HepG2 (cell line): ENCODE measurements around the gene SLC2A10. TPM values are rescaled to one million over a fixed set of nuclear protein-coding genes. Genes with fewer than 3 reads are reported as not detected.

Source experiments
- HIVEP1 ChIP-seq: sonication (generic); formaldehyde crosslinking; IDR thresholded peaks from 2 replicates; pipeline ENCODE4 v1.4.0; 2020; ENCODE audit warnings: mild to moderate bottlenecking, missing genetic modification reagents
- HMGXB4 ChIP-seq, 2 experiments: sonication (generic) in 1 of 2; formaldehyde crosslinking in 1 of 2; IDR thresholded peaks; 2 replicates each; pipeline versions ENCODE4 v1.4.0 to v1.6.1; 2018 to 2020; ENCODE audit warnings: missing genetic modification reagents in 2 of 2, borderline replicate concordance in 1 of 2, low read depth in 1 of 2, mild to moderate bottlenecking in 1 of 2, missing biosample characterization in 1 of 2
- HOXA3 ChIP-seq: sonication (generic); formaldehyde crosslinking; IDR thresholded peaks from 2 replicates; pipeline ENCODE4 v1.5.0; 2020; ENCODE audit warnings: missing genetic modification reagents
- HOXA9 ChIP-seq: sonication (generic); formaldehyde crosslinking; IDR thresholded peaks from 2 replicates; pipeline ENCODE4 v1.8.1; 2022; ENCODE audit warnings: missing genetic modification reagents, mild to moderate bottlenecking, moderate library complexity, borderline replicate concordance
- LRRFIP1 ChIP-seq: sonication (generic); formaldehyde crosslinking; conservative IDR thresholded peaks from 2 replicates; pipeline ENCODE4 v1.4.0; 2020; ENCODE audit warnings: missing genetic modification reagents
- POLR2AphosphoS5 ChIP-seq: IDR thresholded peaks from 2 replicates; pipeline ENCODE4 v1.6.1; 2012; ENCODE audit warnings: low read depth, low read length
- RFXAP ChIP-seq: sonication (generic); formaldehyde crosslinking; IDR thresholded peaks from 2 replicates; pipeline ENCODE4 v1.4.0; 2020; ENCODE audit warnings: missing genetic modification reagents, borderline replicate concordance
- TFDP2 ChIP-seq: sonication (generic); formaldehyde crosslinking; IDR thresholded peaks from 2 replicates; pipeline ENCODE4 v1.4.0; 2020; ENCODE audit warnings: missing genetic modification reagents
- TSC22D2 ChIP-seq: sonication (generic); formaldehyde crosslinking; IDR thresholded peaks from 2 replicates; pipeline ENCODE4 v1.5.1; 2020; ENCODE audit warnings: missing genetic modification reagents, mild to moderate bottlenecking, borderline replicate concordance
- ZFP37 ChIP-seq: sonication (generic); formaldehyde crosslinking; IDR thresholded peaks from 2 replicates; pipeline ENCODE4 v1.4.0; 2020; ENCODE audit warnings: missing genetic modification reagents, borderline replicate concordance
- ZMAT5 ChIP-seq: sonication (generic); formaldehyde crosslinking; IDR thresholded peaks from 2 replicates; pipeline ENCODE4 v1.5.0; 2020; ENCODE audit warnings: mild to moderate bottlenecking, low read depth, missing genetic modification reagents, borderline replicate concordance
- ZNF207 ChIP-seq: fragments of 450-650 bp; IDR thresholded peaks from 2 replicates; pipeline ENCODE4 v1.6.1; 2016; ENCODE audit warnings: antibody characterized with exemption, borderline replicate concordance
- ZNF512 ChIP-seq: sonication (generic); formaldehyde crosslinking; IDR thresholded peaks from 2 replicates; pipeline ENCODE4 v1.4.0; 2020; ENCODE audit warnings: mild to moderate bottlenecking, missing genetic modification reagents
- ZNF558 ChIP-seq: sonication (generic); formaldehyde crosslinking; IDR thresholded peaks from 2 replicates; pipeline ENCODE4 v1.9.0; 2022; ENCODE audit warnings: mild to moderate bottlenecking, missing genetic modification reagents, borderline replicate concordance
- ZNF589 ChIP-seq: sonication (generic); formaldehyde crosslinking; conservative IDR thresholded peaks from 2 replicates; pipeline ENCODE4 v1.8.0; 2022; ENCODE audit warnings: mild to moderate bottlenecking, moderate library complexity, missing genetic modification reagents
- ZNF704 ChIP-seq: sonication (generic); formaldehyde crosslinking; IDR thresholded peaks from 2 replicates; pipeline ENCODE4 v1.8.1; 2023; ENCODE audit warnings: mild to moderate bottlenecking, inconsistent platforms, moderate library complexity, missing genetic modification reagents, borderline replicate concordance
- ZNF839 ChIP-seq: sonication (generic); formaldehyde crosslinking; IDR thresholded peaks from 2 replicates; pipeline ENCODE4 v1.4.0; 2020; ENCODE audit warnings: missing genetic modification reagents, mild to moderate bottlenecking, borderline replicate concordance
- polyA plus RNA-seq, 8 experiments: library from polyadenylated mRNA; depleted of rRNA in 3 of 8; stranded (reverse) in 7 of 8; unstranded in 1 of 8; fragments of >200 nt; fragmentation: Illumina TruSeq in 4 of 8; extraction: Trizol in 4 of 8; gene quantifications; 2 replicates each; pipeline versions ENCODE4 v1.2.1 to v1.2.3, GENCODE V29; 2011 to 2016; ENCODE audit warnings: low read depth in 4 of 8, missing spikeins in 1 of 8, mixed read lengths in 1 of 8; ENCODE audit not compliant: insufficient read depth in 1 of 8
- total RNA-seq, 5 experiments: library from RNA; depleted of rRNA; stranded (reverse); fragments of >200 nt; fragmentation: Illumina TruSeq; extraction: Trizol; gene quantifications; 2 replicates each; pipeline ENCODE4 v1.2.3, GENCODE V29; 2016; ENCODE audit warnings: low read depth in 1 of 5

Gene SLC2A10
- total and polyA plus RNA-seq, 2 of the 13 experiments (the other 11 are each of a cell fraction or from before 2014, with no cell fraction given), result 16.0 to 18.4 TPM

- TF ChIP-seq HOXA3, result peak; percentile 88
- peak; percentile 89 for TF ChIP-seq ZNF839 (CRISPR knock-in tag)
- TF ChIP-seq ZFP37 (CRISPR knock-in tag), result peak; percentile 72; the same call in 1 of the 2 replicates
- no peak; the same call in 1 of the 2 replicates for TF ChIP-seq ZNF589 (CRISPR knock-in tag)
- TF ChIP-seq HMGXB4 (CRISPR knock-in tag; IDR thresholded peaks at IDR 0.05; ENCODE audit: borderline replicate concordance in 1 of 2, low read depth in 1 of 2), result peak; percentile 88 to 98; a peak in 3 of 4 replicates
- no peak for TF ChIP-seq ZNF207
- TF ChIP-seq ZNF558 (CRISPR knock-in tag), result peak; percentile 96; the same call in 1 of the 2 replicates
- peak; percentile 59; the same call in 1 of the 2 replicates for TF ChIP-seq ZNF512 (CRISPR knock-in tag)
- peak; percentile 87; the same call in 1 of the 2 replicates for TF ChIP-seq ZNF704 (CRISPR knock-in tag)
- TF ChIP-seq TSC22D2 (CRISPR knock-in tag), result peak; percentile 56; the same call in 1 of the 2 replicates
- no peak for TF ChIP-seq ZMAT5 (CRISPR knock-in tag)
- peak; percentile 61 for TF ChIP-seq TFDP2 (CRISPR knock-in tag)
- peak; percentile 90; the same call in 1 of the 2 replicates for TF ChIP-seq RFXAP (CRISPR knock-in tag)
- no peak for TF ChIP-seq LRRFIP1
- TF ChIP-seq HOXA9 (CRISPR knock-in tag), result peak; percentile 82; the same call in 1 of the 2 replicates
- peak; percentile 92 for TF ChIP-seq POLR2AphosphoS5
- no peak; the same call in 1 of the 2 replicates for TF ChIP-seq HIVEP1
Measured at GRCh38 chr20:46689082-46689753, 20.2 kb upstream of the SLC2A10 start, which contains the start of gene TP53RK (continued).
